H1 (cell line): ENCODE data around the gene DAZL. TPM values are rescaled to one million over a fixed set of nuclear protein-coding genes. Genes with fewer than 3 reads are reported as not detected.

Experiments used
- CTCF ChIA-PET: fragments of 300-600 bp; sonication (Branson Sonifier 250); formaldehyde crosslinking; loops from one replicate; lab custom pipeline; 2021; ENCODE audit not compliant: partially characterized antibody; lab: Charles Lee
- POLR2A ChIA-PET: fragments of 300-600 bp; sonication (Branson Sonifier 250); formaldehyde crosslinking; loops from one replicate; lab custom pipeline; 2021; ENCODE audit warnings: inconsistent platforms; ENCODE audit not compliant: partially characterized antibody; lab: Charles Lee
- DNase-seq, 2 experiments: peaks; one replicate each; pipeline versions ENCODE4 v3.0.0 to v3.0.0-alpha.2; 2010 to 2022; ENCODE audit warnings: low spot score in 2 of 2, low read depth in 1 of 2, mixed read lengths in 1 of 2
- FAIRE-seq: peaks from 2 replicates; lab custom pipeline; 2011; peaks lifted over from hg19 to GRCh38; lab: Jason Lieb, UNC
- H2AFZ ChIP-seq: 2 replicates; pipeline ENCODE4 v1.8.1; 2012; ENCODE audit warnings: low read length, inconsistent platforms
- H2AK5ac ChIP-seq: 2 replicates; pipeline ENCODE4 v1.6.1; 2013; ENCODE audit warnings: low read depth, low read length
- H2BK120ac ChIP-seq: replicated peaks from 2 replicates; pipeline ENCODE3; 2013; ENCODE audit warnings: low read depth, low read length, inconsistent platforms
- H2BK12ac ChIP-seq: 2 replicates; pipeline ENCODE4 v1.6.1; 2013; ENCODE audit warnings: low read depth, low read length
- H2BK15ac ChIP-seq: 2 replicates; pipeline ENCODE4 v1.6.1; 2013; ENCODE audit warnings: low read length
- H2BK20ac ChIP-seq: 2 replicates; pipeline ENCODE4 v1.6.1; 2013; ENCODE audit warnings: low read length
- H2BK5ac ChIP-seq: 2 replicates; pipeline ENCODE4 v1.6.1; 2013; ENCODE audit warnings: low read depth, low read length
- H3K14ac ChIP-seq: 2 replicates; pipeline ENCODE4 v1.6.1; 2013; ENCODE audit warnings: inconsistent platforms; ENCODE audit not compliant: insufficient read length
- H3K18ac ChIP-seq: 2 replicates; pipeline ENCODE4 v1.6.1; 2013; ENCODE audit warnings: low read length; ENCODE audit errors: extremely low read depth
- H3K23ac ChIP-seq: 2 replicates; pipeline ENCODE4 v1.6.1; 2013; ENCODE audit warnings: inconsistent platforms; ENCODE audit not compliant: insufficient read length
- H3K23me2 ChIP-seq: 2 replicates; pipeline ENCODE4 v1.6.1; 2013; ENCODE audit warnings: low read depth, low read length
- H3K27ac ChIP-seq: 2 replicates; pipeline ENCODE4 v1.6.1; 2011; ENCODE audit warnings: low read depth, low read length, inconsistent platforms
- H3K27me3 ChIP-seq, 4 experiments: replicated peaks in 1 of 4; 1 replicate in 1 of 4; 2 replicates in 3 of 4; pipeline versions ENCODE4 v1.6.1 to v1.8.1; 2011 to 2013; ENCODE audit warnings: low read length in 3 of 4, mild to moderate bottlenecking in 3 of 4, inconsistent platforms in 2 of 4, mixed read lengths in 2 of 4, moderate library complexity in 1 of 4; ENCODE audit not compliant: control insufficient read depth in 3 of 4, insufficient read depth in 3 of 4; ENCODE audit errors: extremely low read depth in 1 of 4
- H3K36me3 ChIP-seq, 4 experiments: 2 replicates each; pipeline versions ENCODE4 v1.6.1 to v1.8.1; 2011 to 2013; ENCODE audit warnings: mild to moderate bottlenecking in 4 of 4, low read length in 3 of 4, moderate library complexity in 2 of 4, control low read depth in 1 of 4, inconsistent platforms in 1 of 4; ENCODE audit not compliant: insufficient read depth in 4 of 4, control insufficient read depth in 2 of 4
- H3K4ac ChIP-seq: replicated peaks from 2 replicates; pipeline ENCODE3; 2013; ENCODE audit warnings: low read length, low read depth, mixed read lengths, inconsistent platforms; ENCODE audit not compliant: insufficient read length
- H3K4me1 ChIP-seq, 4 experiments: replicated peaks in 1 of 4; 1 replicate in 1 of 4; 2 replicates in 3 of 4; pipeline versions ENCODE4 v1.6.1 to v1.8.1; 2011 to 2013; ENCODE audit warnings: low read length in 3 of 4, inconsistent platforms in 2 of 4, mixed read lengths in 1 of 4; ENCODE audit not compliant: insufficient read depth in 4 of 4, control insufficient read depth in 3 of 4
- H3K4me2 ChIP-seq, 2 experiments: 2 replicates each; pipeline versions ENCODE4 v1.6.1 to v1.8.1; 2011 to 2013; ENCODE audit warnings: low read depth in 2 of 2, low read length in 2 of 2, control low read depth in 1 of 2, inconsistent platforms in 1 of 2, mild to moderate bottlenecking in 1 of 2; ENCODE audit not compliant: insufficient read depth in 1 of 2
- H3K4me3 ChIP-seq, 4 experiments: fragments of 200-600, 300-600 bp in 1 of 4; sonication (generic), shearing (Covaris generic), sonication (Bioruptor Twin) in 1 of 4; 2 replicates each; pipeline versions ENCODE4 v1.5.1 to v1.8.1; 2011 to 2016; ENCODE audit warnings: low read length in 4 of 4, low read depth in 3 of 4, control low read depth in 2 of 4, inconsistent platforms in 2 of 4, mild to moderate bottlenecking in 2 of 4, mixed read lengths in 1 of 4, moderate library complexity in 1 of 4; ENCODE audit not compliant: insufficient read depth in 2 of 4; ENCODE audit errors: extremely low read depth in 1 of 4
- H3K56ac ChIP-seq: replicated peaks from 2 replicates; pipeline ENCODE3; 2013; ENCODE audit warnings: low read depth, mild to moderate bottlenecking, mixed read lengths, low read length, inconsistent platforms; ENCODE audit not compliant: insufficient read length
- H3K79me1 ChIP-seq: 2 replicates; pipeline ENCODE4 v1.6.1; 2013; ENCODE audit warnings: low read depth, low read length, control low read depth
- H3K79me2 ChIP-seq, 2 experiments: 2 replicates each; pipeline versions ENCODE4 v1.6.1 to v1.8.1; 2012 to 2013; ENCODE audit warnings: low read length in 2 of 2, mild to moderate bottlenecking in 2 of 2, inconsistent platforms in 1 of 2; ENCODE audit not compliant: insufficient read depth in 2 of 2, control insufficient read depth in 1 of 2
- H3K9ac ChIP-seq, 4 experiments: replicated peaks in 1 of 4; 1 replicate in 1 of 4; 2 replicates in 3 of 4; pipeline versions ENCODE4 v1.6.1 to v1.8.1; 2011 to 2013; ENCODE audit warnings: low read depth in 3 of 4, low read length in 3 of 4, control low read depth in 2 of 4, mild to moderate bottlenecking in 2 of 4, moderate library complexity in 2 of 4, inconsistent platforms in 1 of 4; ENCODE audit errors: extremely low read depth in 1 of 4
- H3K9me3 ChIP-seq, 2 experiments: 2 replicates each; pipeline versions ENCODE4 v1.6.1 to v1.8.1; 2012 to 2013; ENCODE audit warnings: mild to moderate bottlenecking in 2 of 2, moderate library complexity in 2 of 2, control low read depth in 1 of 2, inconsistent platforms in 1 of 2, low read depth in 1 of 2, low read length in 1 of 2, mixed read lengths in 1 of 2; ENCODE audit not compliant: insufficient read depth in 2 of 2
- H4K20me1 ChIP-seq, 2 experiments: replicated peaks in 1 of 2; 2 replicates each; pipeline versions ENCODE3 to v1.8.1; 2011 to 2013; ENCODE audit warnings: inconsistent platforms in 2 of 2, low read length in 2 of 2, mild to moderate bottlenecking in 1 of 2; ENCODE audit not compliant: insufficient read depth in 2 of 2, control insufficient read depth in 1 of 2
- H4K5ac ChIP-seq: 2 replicates; pipeline ENCODE4 v1.6.1; 2013; ENCODE audit warnings: low read length, low read depth, mixed read lengths, inconsistent platforms; ENCODE audit not compliant: insufficient read length
- H4K8ac ChIP-seq: 2 replicates; pipeline ENCODE4 v1.8.0; 2013; ENCODE audit warnings: mild to moderate bottlenecking, moderate library complexity, low read length, inconsistent platforms; ENCODE audit not compliant: insufficient read depth; ENCODE audit errors: extremely low read depth
- H4K91ac ChIP-seq: replicated peaks from 2 replicates; pipeline ENCODE3; 2013; ENCODE audit warnings: low read length, mixed read lengths, inconsistent platforms; ENCODE audit not compliant: insufficient read length
- CHD2 ChIP-seq: IDR thresholded peaks from 2 replicates; pipeline ENCODE4 v1.6.1; 2012; ENCODE audit warnings: low read length, improper control_type of control experiment
- KDM4A ChIP-seq: IDR thresholded peaks from one replicate; pipeline ENCODE4 v1.7.1; 2012; ENCODE audit warnings: low read depth, mild to moderate bottlenecking, moderate library complexity, low read length, inconsistent platforms; ENCODE audit not compliant: severe bottlenecking
- POLR2AphosphoS5 ChIP-seq: IDR thresholded peaks from 2 replicates; pipeline ENCODE4 v1.6.1; 2011; ENCODE audit warnings: low read depth, low read length
- YY1 ChIP-seq: IDR thresholded peaks from 2 replicates; pipeline ENCODE4 v1.6.1; 2011; ENCODE audit warnings: low read depth, mild to moderate bottlenecking, low read length
- WGBS, 2 experiments: shearing (Covaris generic) in 1 of 2; methylation state at CpG; one replicate each; pipeline versions ENCODE4 v1.1.6 to v1.1.7; 2013 to 2015; ENCODE audit warnings: low lambda C conversion rate in 2 of 2, mixed read lengths in 2 of 2, inconsistent platforms in 1 of 2, low coverage in 1 of 2, missing lambda C conversion rate in 1 of 2; ENCODE audit not compliant: insufficient replicate concordance in 2 of 2, insufficient coverage in 1 of 2, insufficient read length in 1 of 2; ENCODE audit errors: extremely low coverage in 1 of 2, missing lambda C conversion rate in 1 of 2; 5-methylcytosine and 5-hydroxymethylcytosine counted together
- polyA plus RNA-seq, 7 experiments: library from polyadenylated mRNA; depleted of rRNA in 3 of 7; stranded (reverse) in 5 of 7; unstranded in 2 of 7; fragments of >200 nt in 5 of 7; fragments of 200-250 nt in 2 of 7; gene quantifications; 1 replicate in 5 of 7; 2 replicates in 1 of 7; 4 replicates in 1 of 7; pipeline versions ENCODE4 v1.2.1 to v1.2.3, GENCODE V29; 2011 to 2013; ENCODE audit warnings: missing spikeins in 2 of 7, mixed read lengths in 2 of 7
- total RNA-seq: library from RNA; stranded (reverse); fragmentation: NEBNext Ultra II Directional; extraction: Animal tissue kit (Norgen Biotek cat#: 25700); gene quantifications from 2 replicates; pipeline ENCODE4 v1.2.1, GENCODE V29; 2021

The DAZL gene
- total and polyA plus RNA-seq, 2 of the 8 experiments (the other 6 are each of a cell fraction or from before 2014, with no cell fraction given) = 3.4 to 5.9 TPM

DNA sequence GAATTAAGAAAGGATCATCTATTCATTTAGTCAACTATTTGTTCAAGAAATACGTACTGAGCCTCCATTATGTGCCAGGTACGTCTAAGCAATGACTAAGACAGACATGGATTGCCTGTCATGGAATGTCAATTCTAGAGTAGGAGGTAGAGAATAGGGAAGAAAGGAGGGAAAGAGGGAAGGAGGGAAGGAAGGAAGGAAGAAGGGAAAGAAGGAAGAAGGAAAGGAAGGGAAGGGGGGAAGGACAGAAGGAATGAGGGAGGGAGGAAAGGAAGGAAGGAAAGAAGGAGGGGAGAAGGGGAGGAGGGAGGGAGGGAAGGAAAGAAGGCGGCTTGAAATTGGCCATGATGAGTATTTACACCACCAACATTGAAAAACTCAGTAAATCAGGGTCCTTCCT lies 52.5 kb downstream of the DAZL start:
- H3K27me3 ChIP-seq = no peaks in the 10 kb centered on the region
- CTCF ChIA-PET = interaction anchor here (1.0 to 3.6 kb wide), 8 partner anchors 41 to 285 kb away, joined by 3 to 30 read pairs (median 5); no protein-coding TSS in a partner anchor
- WGBS, 2 experiments = 90% methylated on average over 3 of the region's 3 CpGs; no CpG with 5 or more reads in 1 of the 2 experiments

More for the DNA sequence above, 52.5 kb downstream of the DAZL start:
- no peak overlapping the region for H3K4ac ChIP-seq
- no peak overlapping the region for H2AK5ac ChIP-seq
- H3K14ac ChIP-seq = no peak overlapping the region
- no peak overlapping the region for H2BK20ac ChIP-seq
- H3K4me1 ChIP-seq = peaks cover 0 to 4% (median 2%) of the 10 kb centered on the region in 4 experiments; a peak in 4 of 7 replicates
- no peaks in the 10 kb centered on the region for H4K20me1 ChIP-seq
- H3K4me3 ChIP-seq = no peak overlapping the region
- H3K18ac ChIP-seq = no peak overlapping the region
- no peak overlapping the region for H4K5ac ChIP-seq
- H3K27ac ChIP-seq = no peak overlapping the region
- POLR2A ChIA-PET = no interaction called here
- H3K79me2 ChIP-seq = no peaks in the 10 kb centered on the region
- H4K91ac ChIP-seq = no peak overlapping the region
- no peaks in the 10 kb centered on the region for H3K23me2 ChIP-seq
- H3K23ac ChIP-seq = no peak overlapping the region
- no peak overlapping the region for H3K4me2 ChIP-seq
- no peak overlapping the region for H2BK5ac ChIP-seq
- no peak overlapping the region for H3K56ac ChIP-seq
- peaks cover 0 to 2% (median under 1%) of the 10 kb centered on the region in 4 experiments; a peak in 2 of 8 replicates for H3K36me3 ChIP-seq
- H2BK120ac ChIP-seq = no peak overlapping the region
- H3K79me1 ChIP-seq = no peaks in the 10 kb centered on the region
- no peak for FAIRE-seq
- no peak overlapping the region for H2BK12ac ChIP-seq
- no peak overlapping the region for H3K9ac ChIP-seq
- H2AFZ ChIP-seq = no peak overlapping the region
- DNase-seq = no peak
- no peaks in the 10 kb centered on the region for H3K9me3 ChIP-seq
- no peak overlapping the region for H4K8ac ChIP-seq
- TF ChIP-seq CHD2 (no peak), POLR2AphosphoS5 (no peak), YY1 (no peak), KDM4A (no peak)
- TF ChIP-seq, all 59 proteins: peak for 0
- H2BK15ac ChIP-seq = no peak overlapping the region
